Stimulated activated CD8-positive, alpha-beta memory T cell treated with anti-CD3 and anti-CD28 coated beads, Interleukin-7, amount 100 ng/mL, for 48 hours (primary cell): ENCODE results near the gene ZNF683.
"Not testable (repeated sequence)": the region's sequence is repeated elsewhere in the genome, so short reads cannot be mapped to it uniquely, and the experiment has no call there.

ENCODE experiments used
- DNase-seq, 2 donors: peaks; one replicate each; pipeline ENCODE4 v3.0.0-alpha.2; 2020; ENCODE audit warnings: low read depth in 1 of 2; ENCODE audit errors: extremely low read depth in 1 of 2

ZNF683 gene

GRCh38 chr1:26387447-26387846 lies 14.9 kb upstream of the ZNF683 start:
- no peak for DNase-seq

DNA sequence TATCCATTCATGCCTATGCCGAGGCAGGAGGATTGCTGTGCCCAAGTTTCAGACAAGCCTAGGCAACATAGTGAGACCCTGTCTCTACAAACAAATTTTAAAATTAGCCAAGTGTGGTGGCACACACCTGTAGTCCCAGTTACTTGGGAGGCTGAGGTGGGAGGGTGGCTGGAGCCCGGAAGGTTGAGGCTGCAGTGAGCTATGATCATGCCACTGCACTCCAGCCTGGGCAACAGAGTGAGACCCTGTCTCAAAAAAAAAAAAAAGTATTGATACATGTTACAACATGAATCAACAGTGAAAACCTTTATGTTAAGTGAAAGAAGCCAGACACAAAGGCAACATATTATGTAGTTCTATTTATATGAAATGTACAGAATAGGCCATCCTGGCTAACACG lies 12.5 kb upstream of the ZNF683 start:
- DNase-seq, result not testable (repeated sequence)

GRCh38 chr1:26384076-26384475 lies 11.5 kb upstream of the ZNF683 start:
- no peak for DNase-seq

- no peak for DNase-seq
These were observed 6.3 kb upstream of the ZNF683 start for GRCh38 chr1:26378879-26379251.

DNA sequence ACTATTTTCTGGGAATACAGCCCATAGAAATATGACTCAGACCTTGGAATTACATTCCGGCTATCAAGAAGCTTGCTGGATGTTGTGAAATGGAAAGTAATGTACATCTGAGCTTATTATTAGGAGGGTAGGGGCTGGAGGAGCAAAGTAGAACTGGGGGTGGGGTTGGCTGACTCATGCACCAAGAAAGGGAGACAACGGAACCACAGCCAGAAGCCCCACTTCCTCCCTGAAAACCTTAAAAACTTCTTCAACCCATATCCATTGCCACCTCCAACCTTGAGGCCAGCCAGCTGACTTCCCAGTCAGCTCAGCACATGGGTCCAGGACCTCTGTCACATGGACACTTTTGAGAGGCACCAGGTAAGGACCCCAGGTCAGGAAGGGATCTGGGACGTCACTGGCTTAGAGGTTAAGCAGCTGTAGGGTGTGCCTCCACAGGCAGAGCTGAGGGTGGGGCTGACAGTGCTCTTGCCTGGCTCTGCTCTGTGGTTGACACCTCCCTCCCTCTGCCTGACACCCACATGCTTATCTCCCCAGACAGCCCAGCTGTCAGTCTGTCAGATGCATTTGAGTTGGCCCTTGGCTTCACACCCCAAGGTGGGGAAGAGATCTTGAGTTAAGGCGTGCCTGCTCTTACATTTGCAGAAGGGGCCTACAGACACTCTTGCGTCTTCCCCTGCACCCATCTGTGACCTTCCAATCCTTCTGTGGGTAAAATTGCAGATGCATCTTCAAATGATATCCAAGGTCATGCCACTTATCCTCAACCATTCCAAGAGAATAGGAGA lies 5.7 kb upstream of the ZNF683 start:
- DNase-seq, result peak; percentile 68 to 77

DNA sequence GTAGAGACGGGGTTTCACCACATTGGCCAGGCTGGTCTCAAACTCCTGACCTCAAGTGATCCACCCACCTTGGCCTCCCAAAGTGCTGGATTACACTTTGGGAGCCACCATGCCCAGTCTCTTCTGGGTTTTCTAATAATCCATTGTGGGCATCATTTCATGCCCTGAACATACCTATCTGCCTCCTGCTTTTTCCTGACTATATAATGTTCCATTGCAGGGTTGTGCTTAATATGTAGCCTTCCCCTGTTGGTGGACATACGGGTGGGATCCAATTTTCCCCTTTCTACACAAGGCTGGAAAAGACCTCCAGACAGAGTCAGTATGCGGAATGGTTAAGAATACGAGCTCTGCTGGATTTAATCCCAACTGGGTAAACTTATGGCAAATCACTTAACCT lies 3.5 kb upstream of the ZNF683 start:
- no peak for DNase-seq

GRCh38 chr1:26375081-26375480 lies 2.5 kb upstream of the ZNF683 start:
- no peak for DNase-seq

DNA sequence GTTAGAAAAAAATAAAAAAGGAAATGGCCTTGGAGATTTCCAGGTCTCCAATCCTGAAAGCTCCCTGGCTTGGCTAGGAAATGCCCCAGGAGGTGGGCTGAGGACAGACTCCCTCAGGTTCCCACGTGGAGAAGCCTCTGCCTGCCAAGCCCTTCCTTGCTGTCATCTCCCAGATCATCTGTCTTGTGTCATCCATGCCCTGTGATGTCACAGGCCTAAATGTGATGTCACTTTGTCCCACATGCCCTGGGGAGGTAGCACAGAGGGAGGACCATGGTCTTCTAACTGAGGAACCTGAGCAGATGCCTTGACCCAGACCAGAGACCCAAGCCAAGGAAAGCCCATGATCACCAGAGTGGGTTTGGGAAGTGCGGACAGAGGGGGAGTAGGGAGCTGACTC lies 1.8 kb upstream of the ZNF683 start:
- not testable (repeated sequence) for DNase-seq

GRCh38 chr1:26373789-26374188 lies 1.2 kb upstream of the ZNF683 start:
- no peak for DNase-seq

GRCh38 chr1:26373281-26373680 lies 731 bp upstream of the ZNF683 start:
- DNase-seq, result no peak

DNA sequence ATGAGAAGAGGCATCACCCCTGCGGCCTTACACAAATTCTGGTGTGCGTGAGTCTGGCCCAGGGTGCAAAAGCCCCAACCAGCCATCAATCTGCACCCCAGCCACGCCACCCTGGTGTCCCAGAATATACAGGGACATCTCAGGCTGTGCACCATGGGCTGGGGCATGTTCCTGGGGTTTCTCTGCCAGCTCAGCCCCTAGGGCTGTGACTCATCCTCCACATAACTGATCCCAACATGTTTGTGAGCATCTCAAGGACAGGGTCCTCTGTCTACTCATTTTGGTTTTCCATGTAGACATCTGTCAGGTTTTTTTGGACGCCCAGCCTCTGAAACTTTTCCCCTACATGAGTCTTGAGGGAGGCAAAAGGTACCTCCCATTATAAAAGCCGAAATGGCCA lies 511 bp downstream of the ZNF683 start:
- no peak for DNase-seq

GRCh38 chr1:26370591-26371382 lies 1.8 kb downstream of the ZNF683 start:
- no peak for DNase-seq

DNA sequence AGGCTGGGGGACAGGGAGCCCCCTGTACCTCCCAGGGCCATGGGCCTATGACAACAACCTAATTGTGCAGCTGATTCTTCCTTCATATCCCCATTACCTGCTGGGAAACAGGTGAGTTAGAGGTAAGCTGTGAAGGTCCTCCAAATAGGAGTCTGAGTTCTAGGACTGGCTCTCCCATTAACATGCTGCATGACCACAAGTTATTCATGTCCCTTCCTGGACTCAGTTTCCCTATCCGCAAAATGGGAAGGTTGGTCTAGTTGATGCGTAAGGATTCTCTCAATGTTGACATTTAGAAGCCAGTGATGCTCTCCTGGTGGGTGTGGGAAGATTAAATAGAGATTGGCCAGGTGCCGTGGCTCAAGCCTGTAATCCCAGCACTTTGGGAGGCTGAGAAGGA lies 4.1 kb downstream of the ZNF683 start:
- no peak for DNase-seq

GRCh38 chr1:26368006-26368405 lies 4.5 kb downstream of the ZNF683 start:
- no peak for DNase-seq

GRCh38 chr1:26367441-26367840 lies 5.1 kb downstream of the ZNF683 start:
- DNase-seq, result no peak

DNA sequence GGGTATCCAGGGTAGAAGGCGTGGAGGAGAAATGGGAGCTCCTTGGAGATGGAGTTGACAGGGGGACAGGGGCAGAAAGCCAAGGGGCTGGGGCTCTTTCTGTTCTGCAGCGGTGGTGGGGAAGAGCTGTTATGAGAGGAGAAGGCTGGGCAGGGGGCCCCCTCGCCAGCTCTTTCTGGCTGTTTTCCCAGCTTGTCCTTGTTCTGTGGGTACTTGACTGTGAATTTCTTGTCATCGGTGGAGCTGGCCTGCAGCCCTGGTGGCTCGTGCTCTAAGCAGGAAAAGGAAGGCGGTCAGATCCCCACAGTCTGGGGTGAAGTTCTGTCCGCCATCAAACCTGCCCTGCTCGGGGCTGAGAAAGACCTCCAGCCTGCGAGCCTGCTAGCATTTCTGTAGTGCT lies 7.6 kb downstream of the ZNF683 start:
- DNase-seq, result no peak

GRCh38 chr1:26363549-26364448 lies 8.8 kb downstream of the ZNF683 start:
- DNase-seq, result peak; percentile 62 to 72

- no peak for DNase-seq
These were observed 10.2 kb downstream of the ZNF683 start for GRCh38 chr1:26362331-26362730.

DNA sequence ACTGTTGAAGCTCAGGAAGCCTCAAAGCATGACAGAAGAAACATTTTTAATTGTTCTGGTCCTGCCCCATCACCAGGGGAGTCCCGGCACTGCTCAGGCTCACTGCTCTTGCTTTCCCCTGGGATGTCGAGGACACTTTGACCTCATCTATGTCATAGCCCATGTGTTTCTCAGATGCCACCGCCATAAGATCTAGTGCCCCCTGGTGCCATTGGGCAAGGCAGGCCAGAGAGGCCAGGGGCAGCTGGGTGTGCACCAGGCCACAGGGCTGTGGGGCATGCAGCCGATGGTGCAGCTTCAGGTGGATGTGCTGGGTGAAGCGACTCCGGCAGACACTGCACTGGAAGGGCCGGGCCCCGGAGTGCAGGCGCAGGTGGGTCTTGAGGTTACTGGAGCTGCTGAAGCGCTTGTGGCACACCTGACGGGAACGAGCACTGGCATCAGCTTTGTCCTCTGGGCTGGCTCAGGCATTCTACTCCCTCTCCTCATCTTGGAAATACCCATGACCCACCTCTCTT lies 10.9 kb downstream of the ZNF683 start:
- no peak for DNase-seq

DNA sequence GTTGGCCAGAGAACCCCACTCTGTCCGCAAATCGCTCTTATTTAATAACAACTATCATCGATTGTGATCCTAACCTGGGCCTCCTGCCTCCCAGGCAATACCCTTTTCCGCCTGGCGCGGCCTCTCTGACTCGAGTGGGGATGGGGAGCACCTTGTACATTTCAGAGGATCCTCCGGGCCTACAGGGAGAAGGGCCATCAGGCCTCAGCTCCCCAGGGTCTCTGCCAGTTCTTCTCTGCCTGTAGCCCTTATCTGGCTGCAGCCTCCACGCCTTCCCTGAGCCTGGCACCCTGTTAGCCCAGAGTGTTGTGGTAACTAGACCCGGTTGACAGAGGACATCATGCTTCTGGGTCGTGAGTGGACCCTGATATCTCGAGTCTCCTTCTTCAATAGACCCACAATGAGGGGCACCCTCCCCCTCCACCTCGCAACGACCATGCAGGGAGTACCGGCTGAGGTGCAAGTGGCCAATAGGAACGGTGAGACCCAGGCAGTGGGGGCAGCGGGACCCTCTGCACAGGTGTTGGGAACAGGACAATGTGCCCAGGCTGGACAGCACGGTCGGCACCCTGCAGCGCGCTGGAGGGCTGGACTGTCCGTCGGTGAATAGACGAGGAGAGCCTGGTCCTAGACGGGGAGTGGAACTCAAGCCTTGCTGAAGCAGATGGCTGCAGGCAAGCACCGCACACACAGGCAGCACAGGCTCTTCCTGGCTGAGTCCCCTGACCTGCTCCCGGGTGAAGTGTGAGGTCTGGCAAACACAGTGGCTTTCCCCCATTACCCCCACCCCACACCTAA lies 11.5 kb downstream of the ZNF683 start:
- DNase-seq, result no peak
